Right lobe of liver (tissue), 6 donors: ENCODE data around the gene CITED4. TPM values are rescaled to one million over a fixed set of nuclear protein-coding genes. Genes with fewer than 3 reads are reported as not detected.

Source experiments
- ATAC-seq, 4 donors: fragments of 200-7000 bp; cut with Tn5 transposase; one replicate each; pipeline ENCODE4 v1.9.1; 2020; ENCODE audit warnings: mild to moderate bottlenecking in 4 of 4, moderate library complexity in 4 of 4
- DNase-seq, 3 donors: peaks; one replicate each; pipeline ENCODE4 v3.0.0-alpha.2; 2020
- H3K27ac ChIP-seq, 3 donors: fragments of 200-600 bp; one replicate each; pipeline ENCODE4 v1.8.0; 2022
- H3K27me3 ChIP-seq, 2 donors: fragments of 200-600 bp; one replicate each; pipeline ENCODE4 v1.8.0; 2022
- H3K36me3 ChIP-seq, 4 donors: fragments of 200-600 bp; sonication (generic) in 1 of 4; one replicate each; pipeline versions ENCODE4 v1.5.1 to v1.8.0; 2017 to 2022; ENCODE audit warnings: control low read depth in 1 of 4
- H3K4me1 ChIP-seq, 4 donors: fragments of 200-600 bp; sonication (generic) in 1 of 4; one replicate each; pipeline versions ENCODE4 v1.5.1 to v1.8.0; 2017 to 2022; ENCODE audit warnings: control low read depth in 1 of 4
- H3K4me3 ChIP-seq, 3 donors: fragments of 200-600 bp; one replicate each; pipeline ENCODE4 v1.8.0; 2022
- H3K9me3 ChIP-seq, 4 donors: fragments of 200-600 bp; sonication (generic) in 1 of 4; one replicate each; pipeline versions ENCODE4 v1.5.1 to v1.8.0; 2017 to 2022; ENCODE audit warnings: control low read depth in 1 of 4
- POLR2A ChIP-seq: fragments of 450-650 bp; IDR thresholded peaks from one replicate; pipeline ENCODE4 v1.6.1; 2017; ENCODE audit warnings: antibody characterized with exemption, mild to moderate bottlenecking
- WGBS: methylation state at CpG from one replicate; pipeline ENCODE4 v1.1.6; 2018; ENCODE audit warnings: low coverage, low lambda C conversion rate; ENCODE audit not compliant: insufficient coverage; ENCODE audit errors: missing lambda C conversion rate; 5-methylcytosine and 5-hydroxymethylcytosine counted together
- intact Hi-C, 2 donors: fragments of 100-400 bp; cut with DNase I; formaldehyde crosslinking; loops; one replicate each; pipeline versions ENCODE4 v1.11.2 to v1.14.1; 2022
- total RNA-seq, 6 experiments: library from RNA; depleted of rRNA in 2 of 6; stranded (reverse); fragments of >200 nt in 2 of 6; fragmentation: NEBNext Ultra II Directional in 3 of 6; extraction: Animal tissue kit (Norgen Biotek cat#: 25700) in 3 of 6; gene quantifications; one replicate each; pipeline versions ENCODE4 v1.1.0 to v1.2.4, GENCODE V29; 2016 to 2023
- TF ChIP-seq, protein P1 (sequence below), 4 donors: fragments of 200-600 bp in 3 of 4; fragments of 450-650 bp in 1 of 4; IDR thresholded peaks; one replicate each; pipeline versions ENCODE4 v1.5.1 to v1.8.0; 2016 to 2022; ENCODE audit warnings: antibody characterized with exemption in 4 of 4, mild to moderate bottlenecking in 2 of 4
- donor health status: DM: no; HTN: yes; CAD: no.
- donor health status: DM: no; HTN: no; CAD: no.
- donor health status: DM: no; HTN: no; CAD: no.
- donor health status: DM: no; HTN: yes; CAD: no.
- donor health status: DM: no; HTN: yes; CAD: no.

Gene CITED4
- total RNA-seq, 6 experiments from 2014 or later = 19.0 to 116 (median 25.8) TPM

DNA sequence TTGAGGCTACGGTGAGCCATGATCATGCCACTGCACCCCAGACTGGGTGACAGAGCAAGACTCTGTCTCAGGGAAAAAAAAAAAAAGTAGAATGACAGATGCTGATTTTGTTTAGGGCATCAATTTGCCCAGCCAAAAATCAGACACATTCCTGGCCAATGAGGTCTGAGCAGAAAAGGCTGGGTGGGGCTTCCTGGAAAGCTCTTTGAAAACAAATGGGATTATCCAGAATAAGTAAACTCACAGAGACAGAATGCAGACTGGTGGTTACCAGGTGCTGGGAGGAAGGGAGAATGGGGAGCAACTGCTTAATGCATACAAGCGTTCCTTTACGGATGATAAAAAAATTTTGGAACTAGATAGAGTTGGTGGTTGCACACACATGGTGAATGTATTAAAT is 10.1 kb upstream of the CITED4 start:
- Histone ChIP-seq H3K27me3 (no peaks in the 10 kb centered on the region), H3K36me3 (no peaks in the 10 kb centered on the region), H3K9me3 (no peaks in the 10 kb centered on the region), H3K4me3 (no peak overlapping the region), H3K4me1 (no peaks in the 10 kb centered on the region), H3K27ac (no peak overlapping the region)
- TF ChIP-seq, protein P1, sequence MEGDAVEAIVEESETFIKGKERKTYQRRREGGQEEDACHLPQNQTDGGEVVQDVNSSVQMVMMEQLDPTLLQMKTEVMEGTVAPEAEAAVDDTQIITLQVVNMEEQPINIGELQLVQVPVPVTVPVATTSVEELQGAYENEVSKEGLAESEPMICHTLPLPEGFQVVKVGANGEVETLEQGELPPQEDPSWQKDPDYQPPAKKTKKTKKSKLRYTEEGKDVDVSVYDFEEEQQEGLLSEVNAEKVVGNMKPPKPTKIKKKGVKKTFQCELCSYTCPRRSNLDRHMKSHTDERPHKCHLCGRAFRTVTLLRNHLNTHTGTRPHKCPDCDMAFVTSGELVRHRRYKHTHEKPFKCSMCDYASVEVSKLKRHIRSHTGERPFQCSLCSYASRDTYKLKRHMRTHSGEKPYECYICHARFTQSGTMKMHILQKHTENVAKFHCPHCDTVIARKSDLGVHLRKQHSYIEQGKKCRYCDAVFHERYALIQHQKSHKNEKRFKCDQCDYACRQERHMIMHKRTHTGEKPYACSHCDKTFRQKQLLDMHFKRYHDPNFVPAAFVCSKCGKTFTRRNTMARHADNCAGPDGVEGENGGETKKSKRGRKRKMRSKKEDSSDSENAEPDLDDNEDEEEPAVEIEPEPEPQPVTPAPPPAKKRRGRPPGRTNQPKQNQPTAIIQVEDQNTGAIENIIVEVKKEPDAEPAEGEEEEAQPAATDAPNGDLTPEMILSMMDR (IDR thresholded peaks at IDR 0.05) = no peak
- TF ChIP-seq POLR2A = no peak
- DNase-seq = no peak
- intact Hi-C loops = no loop called here
- ATAC-seq = peak in 1 of 4 donors; percentile 8
- 86% methylated on average over 3 of the region's 3 CpGs for WGBS

DNA sequence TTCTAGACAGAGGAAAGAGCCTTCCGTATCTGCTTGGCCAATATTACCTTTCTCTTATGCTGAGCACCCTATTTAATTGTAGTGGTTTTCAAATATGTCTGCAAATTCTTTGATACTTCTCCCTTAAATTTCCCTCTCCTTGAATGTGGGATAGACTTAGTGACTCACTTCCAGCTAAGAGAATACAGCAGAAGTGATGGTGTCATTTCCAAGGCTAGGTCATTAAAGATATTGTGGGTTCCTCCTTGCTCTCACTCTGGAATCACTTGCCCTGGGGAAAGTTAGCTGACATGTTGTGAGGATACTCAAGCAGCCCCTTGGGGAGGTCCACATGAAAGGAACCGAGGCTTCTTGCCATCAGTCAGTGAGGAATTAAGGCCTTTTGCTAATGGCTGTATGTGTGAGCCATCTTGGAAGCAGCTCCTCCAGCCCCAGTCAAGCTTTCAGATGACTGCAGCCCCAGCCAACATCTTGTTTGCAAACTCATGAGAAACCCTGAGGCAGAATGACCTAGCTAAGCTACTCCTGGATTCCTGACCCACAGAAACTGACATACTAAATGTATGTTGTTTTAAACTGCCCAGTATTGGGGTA is 8.1 kb upstream of the CITED4 start:
- Histone ChIP-seq H3K27ac (no peak overlapping the region), H3K9me3 (no peaks in the 10 kb centered on the region), H3K4me3 (no peak overlapping the region), H3K4me1 (no peaks in the 10 kb centered on the region), H3K27me3 (no peaks in the 10 kb centered on the region), H3K36me3 (no peaks in the 10 kb centered on the region)
- intact Hi-C loops = no loop called here
- TF ChIP-seq, protein P1 (IDR thresholded peaks at IDR 0.05) = no peak
- TF ChIP-seq POLR2A = no peak
- ATAC-seq = no peak
- DNase-seq = no peak
- 90% methylated on average over 2 of the region's 2 CpGs for WGBS

DNA sequence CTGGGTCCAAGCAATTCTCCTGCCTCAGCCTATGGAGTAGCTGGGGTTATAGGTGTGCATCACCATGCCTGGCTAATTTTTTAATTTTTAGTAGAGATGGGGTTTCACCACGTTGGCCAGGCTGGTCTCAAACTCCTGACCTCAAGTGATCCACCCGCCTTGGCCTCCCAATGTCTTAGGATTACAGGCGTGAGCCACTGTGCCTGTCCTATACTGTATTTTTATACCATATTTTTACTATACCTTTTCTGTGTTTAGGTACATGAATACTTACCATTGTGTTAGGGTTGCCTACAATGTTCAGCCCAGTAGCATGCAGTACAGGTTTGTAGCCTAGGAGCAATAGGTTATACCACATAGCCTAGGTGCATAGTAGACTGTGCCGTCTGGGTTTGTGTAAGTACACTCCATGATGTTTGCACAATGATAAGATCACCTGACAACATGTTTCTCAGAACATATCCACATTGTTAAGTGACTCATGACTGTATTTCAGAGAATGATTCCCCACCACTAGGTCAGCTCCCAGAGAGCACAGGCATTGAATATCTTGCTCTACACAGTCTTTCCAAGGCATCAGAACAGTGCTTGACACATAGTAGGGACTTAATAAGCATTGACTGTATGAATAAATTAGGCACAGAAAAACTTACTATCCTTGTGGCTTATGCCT is 6.0 kb upstream of the CITED4 start:
- no peaks in the 10 kb centered on the region for H3K36me3 ChIP-seq
- DNase-seq (no peak), ATAC-seq (peak; percentile 17 to 86 (median 65))
- no peak overlapping the region for H3K27ac ChIP-seq
- TF ChIP-seq POLR2A = no peak
- TF ChIP-seq, protein P1 (IDR thresholded peaks at IDR 0.05) = no peak
- H3K9me3 ChIP-seq = no peaks in the 10 kb centered on the region
- no peak overlapping the region for H3K4me3 ChIP-seq
- intact Hi-C loops = no loop called here
- 65% methylated on average over 4 of the region's 4 CpGs for WGBS
- H3K4me1 ChIP-seq = no peaks in the 10 kb centered on the region
- H3K27me3 ChIP-seq = no peaks in the 10 kb centered on the region

DNA sequence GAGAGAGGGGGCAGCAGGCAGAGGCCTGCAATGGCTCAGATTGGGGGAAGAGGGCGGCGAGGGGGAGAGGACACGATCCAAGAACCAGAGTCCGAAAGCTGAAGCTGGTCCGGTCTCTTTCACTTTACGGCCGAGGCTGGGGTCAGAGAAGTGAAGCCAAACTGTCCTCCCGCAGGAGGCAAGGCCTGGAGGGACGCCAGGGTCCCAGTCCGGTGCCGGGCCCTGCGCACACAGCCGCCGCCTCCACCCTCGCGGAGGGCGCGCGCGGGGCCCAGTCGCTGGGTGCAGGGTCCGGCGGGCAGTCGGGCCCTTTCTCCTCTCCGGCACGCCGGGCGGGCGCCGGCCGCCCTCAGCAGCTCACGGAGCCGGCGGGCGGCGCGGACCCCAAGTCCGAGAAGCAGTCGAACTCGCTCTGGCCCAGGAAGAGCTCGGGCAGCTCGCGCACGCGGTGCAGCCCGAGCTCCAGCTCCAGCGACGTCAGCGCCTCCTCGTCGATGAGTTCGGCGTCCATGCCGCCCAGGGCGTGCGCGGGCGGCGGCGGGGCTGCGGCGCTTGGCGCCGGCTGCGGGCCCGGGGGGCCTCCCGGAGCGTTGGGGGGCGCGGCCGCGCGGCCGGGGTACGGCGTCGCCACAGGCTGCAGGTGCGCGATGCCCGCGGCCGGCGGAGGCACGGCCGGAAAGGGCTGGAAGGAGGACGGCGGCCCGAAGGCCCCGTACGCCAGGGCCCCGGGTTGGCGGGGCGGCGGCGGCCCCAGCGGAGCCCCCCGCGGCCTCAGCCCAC is 749 bp downstream of the CITED4 start:
- Histone ChIP-seq H3K27ac (peak overlapping the region; percentile 58 to 92 (median 90)), H3K9me3 (no peaks in the 10 kb centered on the region), H3K4me3 (peak overlapping the region; percentile 53 to 66 (median 64)), H3K36me3 (no peaks in the 10 kb centered on the region), H3K27me3 (no peaks in the 10 kb centered on the region), H3K4me1 (peaks cover 0 to 3% (median 0%) of the 10 kb centered on the region in 4 donors)
- intact Hi-C loops = loop anchor here (5.0 kb wide), 1 partner anchor 86 kb away; no protein-coding TSS in a partner anchor
- ATAC-seq = peak; percentile 26 to 54 (median 44)
- peak; percentile 71 to 89 (median 84) for DNase-seq
- TF ChIP-seq, protein P1 (IDR thresholded peaks at IDR 0.05) = no peak
- peak; percentile 44 for TF ChIP-seq POLR2A
- WGBS = 0% methylated on average over 17 of the region's 98 CpGs
